GM18520 (cell line): ENCODE measurements around the gene KRT78.

ENCODE experiments used
- ATAC-seq: cut with Tn5 transposase; IDR thresholded peaks from one replicate; pipeline ENCODE4 v1.9.1; 2021; ENCODE audit not compliant: unreplicated experiment

The KRT78 gene

DNA sequence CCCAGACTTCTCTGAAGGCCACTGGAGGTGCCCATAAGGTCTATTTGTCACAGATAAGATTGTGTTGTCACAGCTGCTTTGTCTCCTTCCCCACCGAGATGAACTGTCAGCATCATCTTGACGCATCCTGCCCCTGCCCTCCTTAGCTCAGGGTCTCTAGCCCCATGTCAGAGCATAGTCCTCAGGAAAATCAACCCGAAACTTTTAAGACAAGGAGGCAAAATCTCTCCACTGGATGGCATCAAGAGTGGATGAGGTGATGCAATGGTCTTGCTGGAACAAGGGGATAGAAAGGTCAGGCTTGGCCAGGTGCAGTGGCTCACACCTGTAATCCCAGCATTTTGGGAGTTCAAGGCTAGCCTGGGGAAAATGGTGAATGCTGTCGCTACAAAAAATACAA is 22.8 kb downstream of the KRT78 start:
- no peak for ATAC-seq

GRCh38 chr12:52824741-52825410 is 23.9 kb downstream of the KRT78 start:
- no peak for ATAC-seq

GRCh38 chr12:52823761-52824450 is 24.9 kb downstream of the KRT78 start:
- ATAC-seq, result no peak

GRCh38 chr12:52822771-52823510 is 25.9 kb downstream of the KRT78 start:
- no peak for ATAC-seq

DNA sequence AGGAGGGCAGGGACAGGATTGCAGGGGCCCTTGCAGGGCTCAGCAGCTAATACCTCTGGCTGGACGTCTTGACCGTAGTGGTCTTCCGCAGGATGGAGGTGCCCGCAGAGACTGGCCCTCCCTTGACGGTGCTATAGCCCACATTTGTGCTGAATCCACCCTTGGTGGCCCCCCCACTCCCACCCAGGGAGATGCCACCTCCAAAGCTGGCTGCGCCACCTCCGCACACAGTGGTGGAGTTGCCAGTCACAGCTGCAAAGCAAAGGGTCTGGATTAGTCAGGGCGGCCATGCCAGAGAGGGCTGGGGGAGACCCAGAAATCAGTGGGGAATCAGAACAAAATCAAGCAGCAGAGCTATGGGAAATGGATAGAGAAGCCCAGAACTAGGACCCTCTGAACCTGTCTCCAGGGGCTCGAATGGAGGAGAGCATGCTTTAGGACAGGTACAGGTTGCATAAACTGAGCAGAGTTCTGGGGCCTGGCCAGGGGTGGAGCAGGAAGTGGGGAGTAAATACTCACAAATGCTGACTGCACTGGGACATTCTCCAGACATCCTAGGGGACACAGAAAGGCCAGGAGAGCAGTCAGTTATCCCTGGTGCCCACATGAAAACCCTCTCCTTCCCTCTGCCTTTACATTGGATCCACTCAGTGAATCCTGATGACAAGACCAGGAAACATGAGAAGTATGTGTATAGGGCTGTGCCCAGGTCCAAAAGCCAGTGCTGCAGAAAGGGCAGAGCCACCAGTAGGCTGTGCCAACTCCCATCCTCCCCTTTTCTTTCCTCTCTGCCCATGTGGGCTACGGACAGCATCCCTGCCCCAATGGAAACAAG is 26.8 kb downstream of the KRT78 start:
- ATAC-seq, result no peak

DNA sequence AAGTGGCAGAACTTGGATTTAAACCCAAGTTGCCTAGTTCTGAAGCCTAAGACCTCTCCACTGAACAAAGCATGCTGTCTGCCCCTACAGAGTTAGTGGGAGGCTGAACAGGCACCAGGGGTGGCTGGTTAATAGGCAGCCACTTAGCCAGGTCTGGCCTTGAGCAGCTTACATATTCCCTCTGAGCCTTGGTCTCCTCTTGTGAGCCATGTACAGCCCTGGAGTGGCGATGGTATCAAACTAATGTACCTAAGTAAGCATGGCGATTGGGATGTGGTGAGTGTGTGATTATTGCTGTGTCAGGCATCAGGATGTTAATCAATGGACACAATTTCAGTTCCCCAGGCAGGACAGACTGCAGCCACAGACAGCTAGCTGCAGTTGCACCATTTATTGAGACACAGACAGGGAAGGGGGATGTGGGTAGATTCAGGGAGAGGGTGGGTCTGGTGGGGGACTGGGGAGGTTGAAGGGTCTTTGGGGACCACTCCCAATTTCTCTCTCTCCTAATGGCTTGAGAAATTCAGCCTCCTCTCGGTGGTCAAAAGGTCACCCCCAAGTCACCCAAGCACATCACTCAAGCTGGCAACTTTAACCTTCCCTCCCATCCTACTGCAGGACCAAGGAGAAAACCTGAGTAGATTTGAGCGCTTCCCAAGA is 27.6 kb downstream of the KRT78 start:
- no peak for ATAC-seq

- no peak for ATAC-seq
These were observed 28.3 kb downstream of the KRT78 start for GRCh38 chr12:52820521-52820920.

- no peak for ATAC-seq
These were observed 28.9 kb downstream of the KRT78 start for GRCh38 chr12:52819731-52820510.

GRCh38 chr12:52818887-52819420 is 29.8 kb downstream of the KRT78 start:
- ATAC-seq, result no peak

DNA sequence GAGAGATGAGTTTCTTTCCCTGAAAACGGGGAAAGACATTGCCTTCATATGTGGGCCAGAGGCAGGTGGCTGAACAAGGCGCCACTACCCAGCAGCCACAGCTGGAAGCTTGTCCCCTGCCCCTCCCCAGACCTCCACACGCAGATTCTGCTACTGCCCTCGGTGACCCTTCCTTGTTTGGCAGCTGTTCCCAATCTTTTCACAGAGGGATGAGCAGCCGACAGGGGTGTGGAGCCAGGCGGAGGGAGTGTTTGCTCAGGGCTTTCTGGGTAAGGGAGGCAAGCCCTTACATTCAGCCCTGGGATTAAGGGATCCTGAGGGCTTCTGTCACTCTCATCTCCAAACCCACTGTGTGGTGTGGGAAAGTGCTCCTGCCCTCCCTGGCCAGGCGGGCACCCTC is 30.4 kb downstream of the KRT78 start:
- ATAC-seq, result no peak

DNA sequence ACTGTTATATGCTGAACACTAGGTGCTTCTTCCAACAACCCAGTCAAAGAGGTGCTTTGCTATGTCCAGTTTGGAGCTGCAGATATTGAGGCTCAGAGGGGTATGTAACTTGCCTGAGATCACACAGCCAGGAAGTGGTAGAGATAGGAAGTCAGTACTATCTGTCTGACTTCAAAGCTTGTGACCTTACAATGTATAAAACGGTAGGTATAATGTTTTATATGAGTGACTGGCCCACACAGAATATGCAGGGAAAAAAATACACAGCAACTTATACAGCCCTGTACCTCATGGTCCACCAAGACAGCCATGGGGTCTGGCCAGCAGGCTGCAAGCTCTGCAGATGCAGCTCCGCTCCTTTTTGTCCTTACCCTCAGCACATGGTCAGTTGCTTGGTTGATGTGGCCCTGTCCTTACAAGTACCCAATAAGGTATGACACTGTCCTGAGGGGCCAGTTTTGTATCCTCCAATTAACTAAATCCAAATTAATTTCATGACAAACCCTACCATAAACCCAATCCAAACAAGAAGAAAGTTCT is 31.0 kb downstream of the KRT78 start:
- ATAC-seq, result no peak

DNA sequence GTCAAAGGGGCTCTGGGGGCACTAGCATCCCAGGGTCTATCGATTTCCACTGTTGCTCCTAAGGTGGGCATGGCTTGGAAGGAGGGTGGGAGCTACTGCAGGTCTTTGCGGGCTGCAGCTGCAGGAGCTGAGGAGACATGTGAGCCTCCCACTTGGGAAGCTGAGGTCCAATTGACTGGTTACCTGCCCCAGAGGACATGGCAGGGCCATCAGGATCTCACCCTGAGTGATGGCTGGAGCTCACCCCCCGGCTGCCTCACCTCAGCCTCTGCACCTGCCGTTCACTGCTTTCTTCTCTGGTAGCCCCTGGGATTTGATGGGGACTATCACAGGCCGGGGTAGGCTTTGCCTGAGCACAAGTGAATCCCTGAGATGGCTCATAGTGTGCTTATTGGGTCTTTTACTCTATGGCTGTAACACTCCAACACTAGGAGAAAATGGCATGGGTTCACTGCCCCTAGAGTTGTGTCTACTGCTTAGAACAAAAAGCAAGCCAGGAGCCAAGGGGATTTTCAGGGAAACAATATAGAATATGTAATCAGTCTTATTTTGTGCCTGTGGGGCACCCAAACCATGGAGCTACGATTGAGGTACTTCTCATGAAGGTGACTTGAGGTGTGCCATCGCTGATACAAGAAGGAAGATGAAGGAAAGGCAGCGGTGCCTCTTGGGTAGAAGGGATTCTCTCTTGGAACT is 31.6 kb downstream of the KRT78 start:
- no peak for ATAC-seq

- ATAC-seq, result no peak
These were observed 32.9 kb downstream of the KRT78 start for GRCh38 chr12:52815676-52816588.

GRCh38 chr12:52815161-52815560 is 33.6 kb downstream of the KRT78 start:
- ATAC-seq, result no peak

- no peak for ATAC-seq
These were observed 34.1 kb downstream of the KRT78 start for GRCh38 chr12:52814710-52815155.

DNA sequence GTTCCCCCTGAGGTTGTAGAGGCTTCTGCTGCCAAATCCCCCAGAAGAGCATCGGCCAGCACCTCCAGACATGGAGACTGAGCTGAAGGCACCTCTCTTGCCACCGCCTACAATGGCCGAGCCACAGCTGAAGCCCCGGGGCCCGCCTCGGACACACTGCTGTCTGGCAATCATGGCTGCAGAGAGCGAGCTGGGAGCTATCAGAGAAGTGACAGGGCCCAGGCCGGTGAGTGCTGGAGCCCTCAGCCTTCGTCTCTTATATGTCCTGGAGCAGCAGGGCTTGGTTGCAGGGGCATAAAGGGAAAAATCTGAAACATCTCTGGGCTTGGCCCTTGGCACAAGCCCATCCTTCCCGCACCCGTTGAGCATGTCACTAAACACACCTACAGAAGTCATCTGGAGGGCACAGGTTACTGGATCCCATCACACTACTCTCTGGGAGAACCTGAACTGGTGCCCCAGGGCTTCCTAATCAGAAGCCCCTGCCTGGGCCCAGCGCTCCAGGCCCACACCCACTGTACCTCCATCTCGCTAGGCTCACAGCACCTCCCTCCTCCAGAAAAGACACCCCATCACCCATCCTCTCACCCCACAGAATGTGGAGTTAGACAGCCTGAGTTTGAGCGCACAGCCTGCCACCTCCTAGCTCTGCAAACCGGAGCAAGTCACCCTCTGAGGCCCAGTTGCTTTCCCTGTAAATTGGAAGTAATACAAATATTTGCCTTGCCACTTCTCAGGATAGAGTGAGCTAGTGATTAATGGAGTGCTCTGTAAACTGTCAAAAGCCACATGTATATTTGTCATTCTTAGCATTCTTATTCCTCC is 34.7 kb downstream of the KRT78 start, which contains the start of gene KRT4:
Gene KRT4 (minus strand): TSS at position 232 of the 825 bp plus-strand sequence. CDS start 58 bp downstream, at position 174.
- ATAC-seq, result no peak
